Stimulated activated CD8-positive, alpha-beta memory T cell treated with anti-CD3 and anti-CD28 coated beads, Interleukin-15, amount 100 ng/mL, for 48 hours (primary cell): ENCODE measurements around the gene PHYKPL.
A peak's percentile ranks its signal among the peaks of the same experiment; 100 is the strongest.

Experiments
- DNase-seq, 2 donors: peaks; one replicate each; pipeline ENCODE4 v3.0.0-alpha.2; 2020; ENCODE audit warnings: low read depth in 2 of 2

Gene PHYKPL

GRCh38 chr5:178191661-178192060 is 40.9 kb downstream of the PHYKPL start:
- no peak for DNase-seq

GRCh38 chr5:178189433-178189832 is 43.2 kb downstream of the PHYKPL start:
- DNase-seq, result no peak

- DNase-seq, result no peak
Observed at GRCh38 chr5:178187014-178187413, 45.6 kb downstream of the PHYKPL start, which contains the start of gene GMCL2. Gene GMCL2 (minus strand): TSS chr5:178187371. CDS start chr5:178187299, 72 bp downstream.

GRCh38 chr5:178186427-178186826 is 46.2 kb downstream of the PHYKPL start:
- DNase-seq, result no peak

GRCh38 chr5:178182158-178182876 is 50.3 kb downstream of the PHYKPL start:
- no peak for DNase-seq

GRCh38 chr5:178180141-178180863 is 52.3 kb downstream of the PHYKPL start:
- no peak for DNase-seq

- DNase-seq, result no peak
Observed at GRCh38 chr5:178177569-178177968, 55.0 kb downstream of the PHYKPL start.

- no peak for DNase-seq
Observed at GRCh38 chr5:178176791-178177190, 55.8 kb downstream of the PHYKPL start.

- no peak for DNase-seq
Observed at GRCh38 chr5:178174456-178174855, 58.1 kb downstream of the PHYKPL start.

GRCh38 chr5:178170455-178170854 is 62.1 kb downstream of the PHYKPL start:
- DNase-seq, result no peak

GRCh38 chr5:178165581-178165980 is 67.0 kb downstream of the PHYKPL start:
- DNase-seq, result no peak

GRCh38 chr5:178163772-178164735 is 68.5 kb downstream of the PHYKPL start:
- peak; percentile 76 to 79 for DNase-seq

GRCh38 chr5:178162481-178162880 is 70.1 kb downstream of the PHYKPL start:
- no peak for DNase-seq

- DNase-seq, result no peak
Observed at GRCh38 chr5:178160176-178160575, 72.4 kb downstream of the PHYKPL start.
